Naive thymus-derived CD8-positive, alpha-beta T cell (primary cell): Measurements from ENCODE around the gene LRBA. TPM values are rescaled to one million over a fixed set of nuclear protein-coding genes. Genes with fewer than 3 reads are reported as not detected.

Source experiments
- ATAC-seq, 2 donors: fragments of 150-1000 bp; cut with Tn5 transposase in 1 of 2; sonication (Bioruptor Pico), chemical (Tn5 transposase) in 1 of 2; 1 replicate in 1 of 2; 2 replicates in 1 of 2; pipeline ENCODE4 v1.10.0; 2021; ENCODE audit warnings: mild to moderate bottlenecking in 2 of 2, moderate library complexity in 2 of 2
- POLR2A ChIA-PET: fragments of 350-600 bp; sonication (Branson Sonifier 250); formaldehyde crosslinking; loops from one replicate; lab custom pipeline; 2021; ENCODE audit warnings: antibody characterized with exemption; lab: Charles Lee
- DNase-seq, 10 donors: peaks; one replicate each; pipeline versions ENCODE4 v3.0.0 to v3.0.0-alpha.2; 2020 to 2022
- H3K27ac Mint-ChIP-seq, 10 donors: one replicate each; pipeline ENCODE4 v1.8.0; 2020 to 2022; ENCODE audit warnings: mild to moderate bottlenecking in 10 of 10, mixed read lengths in 10 of 10, moderate library complexity in 4 of 10, inconsistent platforms in 1 of 10
- H3K27me3 Mint-ChIP-seq, 5 donors: one replicate each; pipeline ENCODE4 v1.8.0; 2021 to 2022; ENCODE audit warnings: mixed read lengths in 5 of 5
- H3K36me3 Mint-ChIP-seq, 3 donors: one replicate each; pipeline ENCODE4 v1.8.0; 2020 to 2022; ENCODE audit warnings: mixed read lengths in 3 of 3, mild to moderate bottlenecking in 2 of 3, inconsistent platforms in 1 of 3
- H3K4me1 Mint-ChIP-seq, 4 donors: one replicate each; pipeline ENCODE4 v1.8.0; 2021 to 2022; ENCODE audit warnings: mixed read lengths in 4 of 4
- H3K4me3 Mint-ChIP-seq, 10 donors: one replicate each; pipeline ENCODE4 v1.8.0; 2020 to 2022; ENCODE audit warnings: mild to moderate bottlenecking in 10 of 10, mixed read lengths in 10 of 10, moderate library complexity in 6 of 10, inconsistent platforms in 1 of 10
- H3K9me3 Mint-ChIP-seq, 9 donors: one replicate each; pipeline ENCODE4 v1.8.0; 2020 to 2022; ENCODE audit warnings: mixed read lengths in 9 of 9, mild to moderate bottlenecking in 3 of 9, inconsistent platforms in 1 of 9, moderate library complexity in 1 of 9
- polyA plus RNA-seq, 3 donors: library from polyadenylated mRNA; unstranded; fragments of 300-500 nt; fragmentation: Illumina TruSeq; gene quantifications; one replicate each; pipeline ENCODE4 v1.2.3, GENCODE V29; 2021
- total RNA-seq, 8 experiments: library from RNA in 2 of 8; stranded (reverse) in 2 of 8; gene quantifications; one replicate each; pipeline ENCODE4 v1.2.3 and lab custom pipeline; 2021 to 2026

The LRBA gene
- total and polyA plus RNA-seq, 5 experiments from 2014 or later: 16.4 to 57.7 (median 18.4) TPM

GRCh38 chr4:150461957-150462356, 553.1 kb downstream of the LRBA start:
- Mint-ChIP-seq H3K27ac (no peak overlapping the region), H3K4me1 (peaks cover 0 to 5% (median 0%) of the 10 kb centered on the region in 4 donors), H3K9me3 (no peaks in the 10 kb centered on the region), H3K27me3 (no peaks in the 10 kb centered on the region), H3K4me3 (no peak overlapping the region), H3K36me3 (peaks cover 25 to 51% (median 45%) of the 10 kb centered on the region in 3 donors)
- no peak for DNase-seq
- ATAC-seq: no peak
- POLR2A ChIA-PET: no interaction called here

GRCh38 chr4:150457802-150458201, 557.3 kb downstream of the LRBA start:
- Mint-ChIP-seq H3K9me3 (peaks cover 0 to 17% (median 6%) of the 10 kb centered on the region in 9 donors), H3K36me3 (peaks cover 23 to 42% (median 34%) of the 10 kb centered on the region in 3 donors), H3K27me3 (no peaks in the 10 kb centered on the region), H3K4me1 (no peaks in the 10 kb centered on the region), H3K27ac (no peak overlapping the region), H3K4me3 (no peak overlapping the region)
- no peak for DNase-seq
- ATAC-seq: no peak
- POLR2A ChIA-PET: no interaction called here

DNA sequence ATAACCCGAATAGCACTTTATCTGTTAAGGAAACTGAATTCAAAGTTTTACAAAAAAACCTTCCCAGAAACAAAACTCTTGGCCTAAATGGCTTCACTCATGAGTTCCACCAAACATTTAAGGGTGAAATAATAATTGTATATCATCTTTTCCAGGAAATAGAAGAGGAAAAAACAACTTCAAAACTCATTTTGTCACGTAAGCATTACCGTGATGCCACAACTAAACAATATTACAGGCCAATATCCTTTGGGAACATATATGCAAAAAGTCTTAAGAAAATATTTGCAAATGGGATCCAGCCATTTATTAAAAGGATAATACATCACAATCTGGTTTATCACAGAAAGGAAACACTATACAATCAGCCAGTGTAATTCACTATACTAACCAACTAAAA, 563.2 kb downstream of the LRBA start:
- peaks cover 0 to 5% (median under 1%) of the 10 kb centered on the region in 4 donors for H3K4me1 Mint-ChIP-seq
- POLR2A ChIA-PET: no interaction called here
- ATAC-seq (no peak), DNase-seq (no peak)
- peaks cover 0 to 17% (median 6%) of the 10 kb centered on the region in 9 donors for H3K9me3 Mint-ChIP-seq
- H3K27ac Mint-ChIP-seq: no peak overlapping the region
- H3K27me3 Mint-ChIP-seq: no peaks in the 10 kb centered on the region
- H3K36me3 Mint-ChIP-seq: peaks cover 26 to 50% (median 40%) of the 10 kb centered on the region in 3 donors
- no peak overlapping the region for H3K4me3 Mint-ChIP-seq

DNA sequence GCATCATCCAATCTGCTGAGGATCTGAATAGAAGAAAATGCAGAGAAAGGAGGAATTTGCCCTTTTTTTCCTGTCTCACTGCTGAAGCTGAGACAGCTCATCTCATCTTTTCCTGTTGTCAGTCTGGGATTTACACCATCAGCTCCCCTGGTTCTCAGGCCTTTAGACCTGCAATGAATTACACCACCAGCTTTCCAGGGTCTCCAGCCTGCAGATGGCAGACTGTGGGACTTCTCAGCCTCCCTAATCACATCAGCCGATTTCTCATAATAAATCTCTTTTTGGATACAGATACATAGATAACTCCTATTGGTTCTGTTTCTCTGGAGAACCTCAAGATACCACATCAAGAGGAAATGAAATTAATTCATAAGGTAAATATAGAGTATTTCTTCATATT, 567.7 kb downstream of the LRBA start:
- peaks cover 0 to 5% (median under 1%) of the 10 kb centered on the region in 4 donors for H3K4me1 Mint-ChIP-seq
- POLR2A ChIA-PET: no interaction called here

DNA sequence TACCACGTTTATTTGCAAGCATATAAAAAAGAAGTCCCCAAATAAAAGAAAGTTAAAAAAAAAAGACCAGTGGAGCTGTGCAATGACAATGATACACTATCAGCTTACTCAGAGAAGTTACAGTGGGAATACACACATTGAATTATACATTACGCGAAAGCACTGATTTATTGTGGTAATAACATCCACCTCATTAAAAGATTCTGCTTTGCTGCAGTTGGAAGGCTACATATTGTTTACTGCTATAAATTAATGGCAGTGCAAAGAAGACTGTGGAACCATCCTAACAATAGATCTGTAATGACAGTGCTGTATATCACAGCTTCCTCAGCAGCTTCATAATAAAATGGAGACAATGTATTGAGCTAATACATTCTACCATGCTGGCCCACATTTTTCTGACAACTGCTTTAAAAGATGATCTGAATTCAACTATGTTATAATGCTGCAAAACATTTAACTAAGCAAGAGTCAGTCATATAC, 575.6 kb downstream of the LRBA start:
- no peak overlapping the region for H3K4me3 Mint-ChIP-seq
- DNase-seq (no peak), ATAC-seq (no peak)
- peaks cover 0 to 4% (median 0%) of the 10 kb centered on the region in 9 donors for H3K9me3 Mint-ChIP-seq
- peaks cover 10 to 33% (median 29%) of the 10 kb centered on the region in 3 donors for H3K36me3 Mint-ChIP-seq
- POLR2A ChIA-PET: no interaction called here
- no peak overlapping the region for H3K27ac Mint-ChIP-seq
- H3K4me1 Mint-ChIP-seq: peaks cover 0 to 6% (median under 1%) of the 10 kb centered on the region in 4 donors
- no peaks in the 10 kb centered on the region for H3K27me3 Mint-ChIP-seq

More for the DNA sequence above, 567.7 kb downstream of the LRBA start:
- DNase-seq (no peak), ATAC-seq (no peak)
- Mint-ChIP-seq H3K27ac (no peak overlapping the region), H3K27me3 (no peaks in the 10 kb centered on the region), H3K4me3 (no peak overlapping the region), H3K36me3 (peaks cover 9 to 48% (median 24%) of the 10 kb centered on the region in 3 donors), H3K9me3 (peaks cover 0 to 4% (median 0%) of the 10 kb centered on the region in 9 donors)

DNA sequence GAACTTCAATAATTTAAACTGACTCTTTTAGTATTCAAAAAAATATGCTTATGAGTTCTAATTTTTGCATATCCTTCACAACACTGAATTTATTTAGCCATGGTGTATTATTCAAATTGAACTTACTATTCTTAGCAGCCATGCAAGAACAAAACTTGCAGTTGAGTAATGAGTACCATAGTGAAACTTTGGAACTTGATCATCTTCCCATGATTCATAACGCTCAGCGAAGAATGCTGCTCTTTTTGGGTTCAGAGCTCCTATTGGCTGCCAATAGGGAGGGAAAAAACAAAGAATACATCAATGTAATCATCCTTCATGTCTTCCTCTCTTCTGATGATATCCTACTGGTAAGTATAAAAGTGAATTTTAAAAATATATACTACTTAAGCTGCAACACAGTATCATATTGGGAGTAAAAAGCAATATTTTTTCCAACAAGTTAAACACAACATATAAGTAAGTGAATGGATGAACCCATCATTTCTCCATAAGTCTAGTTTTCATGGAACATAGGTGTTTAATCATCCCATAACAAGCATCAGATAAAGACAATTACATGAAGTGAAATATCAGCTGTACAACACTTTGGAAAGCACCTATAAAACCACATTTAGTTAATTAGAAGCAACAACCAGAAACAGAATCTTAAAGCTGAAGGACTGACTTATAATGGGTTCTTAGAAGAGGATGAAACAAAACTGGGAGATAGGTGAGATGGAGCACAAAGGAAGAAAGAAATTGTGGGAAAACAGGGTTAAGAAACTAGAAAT, 578.3 kb downstream of the LRBA start:
- peaks cover 14 to 43% (median 32%) of the 10 kb centered on the region in 3 donors for H3K36me3 Mint-ChIP-seq
- H3K4me3 Mint-ChIP-seq: no peak overlapping the region
- no peak for DNase-seq
- H3K9me3 Mint-ChIP-seq: no peaks in the 10 kb centered on the region
- no peak for ATAC-seq
- POLR2A ChIA-PET: no interaction called here
- no peaks in the 10 kb centered on the region for H3K27me3 Mint-ChIP-seq
- H3K4me1 Mint-ChIP-seq: peaks cover 0 to 8% (median under 1%) of the 10 kb centered on the region in 4 donors
- no peak overlapping the region for H3K27ac Mint-ChIP-seq

GRCh38 chr4:150431221-150431620, 583.9 kb downstream of the LRBA start:
- ATAC-seq (no peak), DNase-seq (no peak)
- Mint-ChIP-seq H3K4me1 (peaks cover 0 to 8% (median under 1%) of the 10 kb centered on the region in 4 donors), H3K27me3 (no peaks in the 10 kb centered on the region), H3K9me3 (no peaks in the 10 kb centered on the region), H3K36me3 (peaks cover 14 to 32% (median 26%) of the 10 kb centered on the region in 3 donors), H3K27ac (no peak overlapping the region), H3K4me3 (no peak overlapping the region)
- POLR2A ChIA-PET: no interaction called here

DNA sequence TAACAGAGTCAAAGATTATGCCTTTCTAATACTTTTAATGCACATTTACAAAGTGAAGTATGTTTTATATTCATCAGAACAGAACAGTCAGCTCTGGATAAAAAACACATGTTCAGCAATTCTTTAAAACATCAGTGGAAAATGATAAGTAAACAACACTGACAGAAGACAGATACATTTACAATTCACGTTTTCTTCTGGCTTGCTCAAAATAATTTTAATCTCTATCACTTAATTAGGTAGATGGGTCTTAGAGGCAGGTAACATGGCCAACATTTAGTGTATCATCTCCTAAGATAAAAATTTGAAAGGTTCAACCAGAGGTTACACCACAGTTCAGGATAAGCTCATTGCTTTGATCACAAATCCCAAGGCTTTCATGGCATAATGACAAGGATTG, 589.9 kb downstream of the LRBA start:
- Mint-ChIP-seq H3K27me3 (no peaks in the 10 kb centered on the region), H3K4me3 (no peak overlapping the region), H3K27ac (no peak overlapping the region), H3K36me3 (peaks cover 0 to 24% (median 23%) of the 10 kb centered on the region in 3 donors), H3K9me3 (no peaks in the 10 kb centered on the region), H3K4me1 (peaks cover 0 to 2% (median 0%) of the 10 kb centered on the region in 4 donors)
- no peak for ATAC-seq
- POLR2A ChIA-PET: no interaction called here
- no peak for DNase-seq

DNA sequence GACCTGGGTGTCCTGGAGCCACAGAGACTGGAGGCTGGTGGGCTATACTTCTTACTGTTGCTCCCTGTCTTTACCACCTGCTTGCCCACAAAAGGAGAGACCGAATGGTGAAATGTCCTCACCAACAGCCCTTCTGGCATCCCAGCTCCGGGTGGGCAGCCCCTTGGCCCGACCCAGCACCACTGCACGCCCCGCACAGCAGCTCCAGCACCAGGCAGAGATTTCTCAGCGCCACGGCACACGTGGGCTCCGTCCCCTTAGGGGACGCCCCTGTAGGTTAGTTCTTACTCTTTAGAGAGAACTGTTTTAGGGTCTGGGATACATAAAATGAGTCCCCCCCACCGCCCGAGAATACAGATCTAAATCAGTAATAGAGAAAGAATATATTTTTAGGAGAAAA, 591.6 kb downstream of the LRBA start:
- no peaks in the 10 kb centered on the region for H3K9me3 Mint-ChIP-seq
- no peak overlapping the region for H3K4me3 Mint-ChIP-seq
- no peaks in the 10 kb centered on the region for H3K27me3 Mint-ChIP-seq
- ATAC-seq (no peak), DNase-seq (no peak)
- peaks cover 0 to 28% (median 23%) of the 10 kb centered on the region in 3 donors for H3K36me3 Mint-ChIP-seq
- peaks cover 0 to 2% (median 0%) of the 10 kb centered on the region in 4 donors for H3K4me1 Mint-ChIP-seq
- H3K27ac Mint-ChIP-seq: peak overlapping the region in 2 of 10 donors; percentile 16 to 26
- POLR2A ChIA-PET: no interaction called here

DNA sequence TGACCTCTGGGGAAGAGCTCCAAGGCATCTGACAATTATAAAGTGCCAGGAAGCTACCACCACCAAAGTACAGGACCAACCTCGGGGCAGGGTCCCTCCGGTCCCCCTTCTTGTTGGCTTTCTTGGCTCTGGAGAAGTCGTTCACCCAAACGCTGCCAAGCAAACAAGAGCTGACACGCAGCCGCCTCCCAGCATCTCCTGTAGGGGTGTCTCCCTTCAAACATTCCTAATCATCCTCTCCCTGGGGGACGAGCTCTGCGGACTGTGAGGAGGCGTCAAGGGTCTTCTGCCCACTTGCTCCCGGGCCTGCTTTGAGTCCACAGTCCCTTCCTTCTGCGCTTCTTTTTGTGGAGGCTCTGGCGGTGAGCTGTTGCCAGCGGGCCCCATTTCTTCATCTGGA, 592.0 kb downstream of the LRBA start:
- ATAC-seq (no peak), DNase-seq (no peak)
- no peak overlapping the region for H3K4me3 Mint-ChIP-seq
- no peaks in the 10 kb centered on the region for H3K9me3 Mint-ChIP-seq
- peaks cover 0 to 2% (median 0%) of the 10 kb centered on the region in 4 donors for H3K4me1 Mint-ChIP-seq
- peaks cover 0 to 28% (median 23%) of the 10 kb centered on the region in 3 donors for H3K36me3 Mint-ChIP-seq
- H3K27me3 Mint-ChIP-seq: no peaks in the 10 kb centered on the region
- POLR2A ChIA-PET: no interaction called here
- H3K27ac Mint-ChIP-seq: peak overlapping the region in 2 of 10 donors; percentile 16 to 61

GRCh38 chr4:150421612-150422011, 593.5 kb downstream of the LRBA start:
- H3K4me3 Mint-ChIP-seq: no peak overlapping the region
- H3K4me1 Mint-ChIP-seq: peaks cover 0 to 2% (median 0%) of the 10 kb centered on the region in 4 donors
- no peak overlapping the region for H3K27ac Mint-ChIP-seq
- no peak for DNase-seq
- H3K9me3 Mint-ChIP-seq: no peaks in the 10 kb centered on the region
- peaks cover 0 to 26% (median 19%) of the 10 kb centered on the region in 3 donors for H3K36me3 Mint-ChIP-seq
- POLR2A ChIA-PET: no interaction called here
- no peak for ATAC-seq
- no peaks in the 10 kb centered on the region for H3K27me3 Mint-ChIP-seq

- H3K27me3 Mint-ChIP-seq: no peaks in the 10 kb centered on the region
- ATAC-seq: no peak
- H3K4me1 Mint-ChIP-seq: peaks cover 0 to 2% (median 0%) of the 10 kb centered on the region in 4 donors
- POLR2A ChIA-PET: no interaction called here
- no peak overlapping the region for H3K27ac Mint-ChIP-seq
- H3K4me3 Mint-ChIP-seq: no peak overlapping the region
- no peaks in the 10 kb centered on the region for H3K9me3 Mint-ChIP-seq
- DNase-seq: no peak
- peaks cover 0 to 40% (median 29%) of the 10 kb centered on the region in 3 donors for H3K36me3 Mint-ChIP-seq
Measured at GRCh38 chr4:150419939-150420338, 595.1 kb downstream of the LRBA start.

DNA sequence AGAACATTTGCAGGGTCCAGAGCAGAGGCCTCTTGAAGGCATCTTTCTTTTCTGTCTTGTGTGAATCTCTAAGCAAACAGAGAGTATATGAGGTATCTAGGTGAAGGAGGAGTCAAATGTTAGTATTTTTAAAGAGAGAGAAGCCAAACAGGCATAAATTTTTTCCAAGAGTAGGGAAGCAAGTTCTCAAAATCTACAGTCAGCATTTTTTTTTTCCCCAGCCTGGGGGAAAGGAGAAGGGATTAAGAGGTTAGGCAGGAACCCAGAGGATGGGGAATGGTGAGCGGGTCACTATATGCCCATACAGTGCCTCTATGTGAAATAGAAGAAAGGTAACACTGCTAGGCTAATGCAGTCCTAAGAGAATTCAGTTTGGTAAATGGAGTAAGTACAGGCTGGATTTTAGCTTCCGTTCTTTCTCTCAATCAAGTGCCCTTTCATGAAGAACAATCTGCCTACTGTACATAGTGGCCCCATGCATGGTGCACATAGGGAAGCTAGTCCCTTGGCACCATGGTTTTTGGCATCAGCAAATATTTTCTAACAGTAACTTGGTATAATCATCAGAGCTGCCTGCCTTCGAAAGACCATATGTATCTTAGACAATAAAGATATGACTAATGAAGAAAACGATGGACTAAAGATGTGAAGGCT, 596.2 kb downstream of the LRBA start:
- Mint-ChIP-seq H3K4me3 (no peak overlapping the region), H3K9me3 (no peaks in the 10 kb centered on the region), H3K36me3 (peaks cover 0 to 45% (median 34%) of the 10 kb centered on the region in 3 donors), H3K27me3 (no peaks in the 10 kb centered on the region), H3K4me1 (peaks cover 0 to 2% (median 0%) of the 10 kb centered on the region in 4 donors), H3K27ac (no peak overlapping the region)
- no peak for ATAC-seq
- POLR2A ChIA-PET: no interaction called here
- no peak for DNase-seq
